GM19395 (cell line): ENCODE measurements around the gene SATB2.

Experiments
- ATAC-seq: cut with Tn5 transposase; IDR thresholded peaks from one replicate; pipeline ENCODE4 v1.9.1; 2021; ENCODE audit warnings: mild to moderate bottlenecking, moderate library complexity; ENCODE audit not compliant: unreplicated experiment

Gene SATB2

DNA sequence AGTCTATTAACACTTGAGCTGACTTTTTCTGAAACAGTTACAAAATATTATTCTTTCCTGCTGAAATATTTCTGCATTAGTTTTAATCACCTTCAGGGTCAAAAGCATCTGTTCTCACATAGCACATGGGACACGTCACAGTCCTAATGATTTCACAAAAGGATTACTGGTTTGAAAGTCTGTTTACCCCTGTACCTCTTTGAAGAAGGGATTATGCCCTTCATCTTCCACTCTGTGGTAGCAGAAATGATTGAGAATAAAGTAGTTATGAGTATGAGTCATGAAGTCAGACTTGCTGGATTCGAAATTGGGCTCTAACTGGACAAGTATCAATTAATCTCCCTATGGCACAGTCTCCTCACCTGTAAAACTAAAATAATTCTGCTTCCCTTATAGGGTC lies 121.2 kb downstream of the SATB2 start:
- no peak for ATAC-seq

DNA sequence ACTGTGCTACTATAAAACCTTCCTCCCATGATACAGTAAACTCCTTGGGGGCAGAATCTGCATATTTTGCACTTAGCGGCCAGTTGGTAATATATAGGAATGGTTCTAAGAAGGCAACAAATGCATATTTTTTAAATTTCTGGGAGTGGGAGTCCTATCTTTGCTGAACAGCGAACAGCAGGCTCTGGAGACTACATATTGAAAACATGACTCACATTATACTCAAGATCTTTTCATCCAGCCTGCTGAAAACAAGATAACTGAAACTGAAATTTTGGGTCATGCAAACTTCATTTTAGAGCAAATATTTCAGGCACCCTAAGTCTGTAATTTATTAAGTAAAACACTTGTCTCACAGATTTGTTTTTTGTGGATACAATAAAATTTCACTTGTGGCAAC lies 122.2 kb downstream of the SATB2 start:
- ATAC-seq, result no peak

DNA sequence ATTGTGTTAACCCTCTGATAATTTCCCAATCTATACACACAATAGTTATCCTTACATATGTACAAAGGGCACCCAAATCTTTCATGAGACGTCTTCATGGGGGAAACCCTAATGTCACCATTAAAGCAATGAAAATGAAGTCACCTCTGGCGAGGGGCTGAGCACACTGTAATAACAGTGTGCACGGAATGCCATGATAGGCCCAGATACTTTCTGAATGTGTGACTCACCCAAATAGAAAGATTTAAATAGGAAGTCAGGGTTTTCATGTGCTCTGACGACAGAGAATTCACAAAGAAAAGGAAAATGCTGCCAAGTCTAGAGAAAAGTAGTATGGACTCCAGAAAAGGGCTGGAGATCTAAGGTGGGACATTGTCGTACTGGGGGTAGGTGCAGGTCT lies 128.3 kb downstream of the SATB2 start:
- ATAC-seq, result no peak

DNA sequence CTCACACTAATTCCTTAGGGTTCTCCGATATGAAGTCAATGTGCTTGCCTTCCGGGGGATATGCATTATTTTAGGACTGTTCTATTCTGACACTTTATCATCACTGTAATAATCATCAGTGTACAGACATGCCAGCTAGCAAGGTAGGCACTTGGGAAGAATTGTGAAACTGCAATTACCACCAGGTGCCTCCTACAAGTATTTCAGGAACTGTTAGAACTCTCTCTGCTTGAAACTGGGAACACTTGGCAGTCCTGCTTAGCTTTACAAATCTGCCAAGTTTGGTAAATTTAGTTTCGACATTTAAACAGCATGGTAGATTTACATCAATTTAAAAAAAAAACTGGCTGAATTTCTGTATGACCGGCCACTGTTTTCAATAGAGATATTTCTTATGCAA lies 128.7 kb downstream of the SATB2 start:
- no peak for ATAC-seq

DNA sequence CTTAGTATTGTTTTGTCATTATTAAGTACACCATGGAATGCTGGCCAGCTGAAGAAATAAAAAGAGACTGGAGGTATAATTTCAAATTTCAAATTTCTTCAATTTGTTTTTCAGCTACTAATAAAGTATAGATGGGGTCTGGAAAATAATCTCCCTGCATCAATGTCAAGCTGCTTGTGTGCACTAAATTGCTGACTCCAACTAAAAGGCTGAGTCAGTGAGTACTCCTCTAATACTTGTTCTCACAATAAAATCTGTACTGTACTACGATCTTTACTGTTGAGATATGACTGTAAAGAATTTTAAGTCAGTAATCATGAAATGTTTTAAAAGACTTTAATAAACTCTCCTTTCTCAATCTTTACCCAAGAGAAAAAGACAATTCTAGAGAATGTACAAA lies 131.9 kb downstream of the SATB2 start:
- ATAC-seq, result no peak

DNA sequence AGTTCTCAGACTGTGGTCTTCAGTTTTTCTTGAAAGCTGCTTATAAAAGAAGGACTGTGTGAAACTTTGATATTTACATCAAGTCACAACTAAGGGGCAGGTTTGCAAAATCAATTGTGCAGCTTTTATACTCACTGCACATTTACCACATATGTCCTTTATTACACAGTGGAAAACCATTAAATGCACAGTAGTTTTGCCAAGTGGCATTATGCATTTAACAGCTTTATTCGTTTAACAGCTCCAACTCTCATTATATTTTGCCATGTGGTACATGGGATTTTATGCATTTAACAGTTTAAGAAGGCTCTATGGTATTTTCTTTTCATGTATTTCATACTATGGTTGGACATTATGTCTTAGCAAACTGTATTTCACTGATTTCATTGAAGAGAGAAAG lies 135.6 kb downstream of the SATB2 start:
- no peak for ATAC-seq

DNA sequence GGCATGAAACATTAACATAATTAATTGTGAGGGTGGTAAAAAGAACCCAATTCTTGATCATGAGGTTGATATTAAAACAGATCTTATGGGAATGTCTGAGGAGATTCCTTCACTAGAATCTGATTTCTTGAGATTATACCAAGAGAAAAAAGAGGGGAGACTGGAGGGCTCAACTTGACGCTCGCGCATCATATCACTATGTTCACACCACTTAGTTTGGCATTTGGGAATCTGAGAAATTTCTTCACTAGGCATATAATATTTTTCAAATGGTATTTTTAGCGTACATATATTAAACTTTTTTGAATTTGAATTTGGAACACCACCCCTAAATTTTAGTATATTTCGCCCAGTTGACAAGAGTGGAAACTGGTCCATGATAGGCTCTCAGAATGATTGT lies 140.1 kb downstream of the SATB2 start:
- no peak for ATAC-seq

DNA sequence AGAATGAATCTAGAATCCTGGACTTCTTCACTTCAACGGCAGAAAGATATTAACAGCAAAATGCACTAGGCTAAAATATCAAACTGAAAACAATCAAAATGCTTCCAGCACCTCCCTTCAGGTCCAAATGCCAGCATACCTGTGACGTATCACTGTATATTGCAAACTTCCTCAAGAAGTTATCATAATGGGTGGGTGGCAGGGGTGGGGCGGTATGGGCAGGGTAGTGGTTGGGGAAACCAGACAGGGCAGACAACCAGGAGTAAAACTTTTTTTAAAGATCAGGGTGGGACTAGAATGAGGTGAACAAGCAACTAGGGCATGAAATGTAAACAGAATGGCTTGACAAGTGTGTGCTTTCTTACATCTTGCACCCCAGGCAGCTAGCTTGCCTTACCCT lies 140.9 kb downstream of the SATB2 start:
- no peak for ATAC-seq

DNA sequence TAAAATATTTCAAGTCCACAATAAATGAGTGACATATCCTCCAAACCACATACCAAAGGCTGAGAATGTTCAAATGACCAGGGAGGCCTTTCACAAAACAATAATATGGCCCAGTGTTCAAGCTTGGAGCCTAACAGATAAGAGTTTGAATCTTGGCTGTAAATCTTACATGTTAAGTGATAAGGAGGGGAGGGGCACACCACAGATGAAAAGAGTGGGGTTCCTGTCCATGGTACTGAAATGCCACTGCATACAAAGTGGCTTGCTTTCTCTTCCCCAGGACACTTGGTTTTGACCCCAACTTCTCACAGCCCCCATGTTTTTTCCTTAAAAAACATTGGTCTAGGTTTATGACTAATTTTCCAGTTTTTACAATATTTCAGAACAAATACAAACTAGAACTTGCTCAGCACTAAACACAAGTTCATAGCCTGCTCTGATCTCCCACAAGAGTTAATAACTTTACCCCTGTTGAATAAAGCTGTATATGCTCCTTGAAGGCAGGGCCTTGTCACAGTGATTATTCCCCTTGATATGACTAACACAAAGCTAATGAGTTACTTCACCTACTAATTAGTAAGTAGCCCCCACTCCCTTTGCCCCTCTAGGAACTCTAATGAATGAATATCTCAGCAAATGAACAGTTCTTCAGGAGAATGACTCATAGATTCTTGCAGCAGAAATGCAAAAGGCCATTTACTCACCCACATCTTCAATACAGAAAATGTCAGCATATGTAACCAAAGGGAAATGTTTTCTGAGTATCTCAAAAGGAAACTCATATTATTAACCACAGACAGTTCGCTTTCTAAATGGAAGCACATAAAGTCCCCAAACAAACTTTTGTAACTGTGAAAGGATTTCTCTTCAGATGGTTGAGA lies 142.2 kb downstream of the SATB2 start:
- no peak for ATAC-seq

DNA sequence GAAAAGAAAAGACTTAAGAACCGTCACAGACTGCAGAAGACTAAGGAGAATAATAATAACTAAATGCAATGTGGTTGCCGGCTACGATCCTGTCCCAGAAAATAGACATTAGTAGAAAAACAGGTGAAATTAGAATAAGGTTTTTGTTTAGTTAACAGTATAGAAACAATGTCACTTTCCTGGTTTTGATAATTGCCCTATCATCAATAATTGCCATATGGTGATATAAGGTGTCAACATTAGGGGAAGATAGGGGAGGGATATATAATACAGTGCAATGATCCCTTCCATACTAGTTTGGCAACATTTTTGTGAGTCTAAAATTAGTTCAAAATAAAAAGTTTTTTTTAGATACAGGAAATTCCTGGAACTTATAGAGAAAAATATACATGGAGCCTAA lies 144.8 kb downstream of the SATB2 start:
- no peak for ATAC-seq

DNA sequence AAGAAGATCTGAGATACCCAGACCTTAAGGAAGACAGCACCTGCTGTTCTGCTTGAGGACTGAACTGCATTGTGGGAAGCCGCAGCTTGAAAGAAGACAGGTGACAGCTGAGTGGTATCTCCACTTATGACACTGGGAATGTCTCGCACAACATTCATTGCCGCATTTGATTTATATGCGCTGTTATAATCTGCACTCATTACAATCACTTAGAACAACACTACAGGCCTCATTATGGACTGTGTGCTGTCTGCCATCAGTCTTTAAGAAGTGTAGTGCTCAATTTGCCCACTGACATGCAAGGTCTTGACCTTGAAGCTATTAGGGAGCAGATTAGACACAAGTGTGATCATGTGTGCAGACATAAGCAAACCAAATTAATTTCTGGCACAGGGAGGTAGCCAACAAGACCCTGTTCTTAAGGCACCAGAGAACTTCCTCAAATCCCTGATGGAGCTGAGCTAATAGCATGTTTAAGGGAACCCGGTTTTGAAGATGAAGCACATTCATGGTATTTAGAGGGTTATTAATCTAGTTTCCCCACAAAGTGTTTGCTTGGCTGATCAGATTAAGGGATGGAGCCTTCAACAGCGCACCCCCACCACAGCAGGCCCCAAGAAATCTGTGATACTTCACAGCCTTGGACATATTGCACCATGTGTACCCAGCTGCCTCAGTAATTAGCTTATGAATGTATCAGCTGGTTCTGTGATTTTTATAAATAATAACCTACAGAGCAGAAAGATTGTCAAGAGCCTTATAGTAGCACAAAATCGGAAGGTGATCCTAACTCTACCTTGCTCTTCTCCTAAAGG lies 146.8 kb downstream of the SATB2 start:
- no peak for ATAC-seq

DNA sequence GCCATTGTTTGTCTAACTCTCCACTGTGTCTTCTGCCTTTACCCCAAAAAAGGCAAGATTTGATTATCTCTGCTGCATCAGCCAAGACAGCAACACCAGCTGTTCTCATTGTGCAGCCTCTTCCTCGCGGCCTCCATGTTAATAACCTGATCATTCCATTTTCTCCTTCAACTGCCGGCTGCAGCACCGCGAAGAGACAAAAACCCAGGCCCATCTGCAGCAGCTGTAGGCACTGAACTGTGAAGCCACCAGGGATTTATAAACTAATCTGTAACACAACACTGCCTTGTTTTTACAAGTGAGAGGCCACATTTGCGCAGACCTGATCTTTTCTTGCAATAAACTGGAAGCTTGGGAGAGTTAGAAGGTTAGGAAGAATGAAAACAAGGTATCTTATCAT lies 147.8 kb downstream of the SATB2 start:
- ATAC-seq, result no peak

DNA sequence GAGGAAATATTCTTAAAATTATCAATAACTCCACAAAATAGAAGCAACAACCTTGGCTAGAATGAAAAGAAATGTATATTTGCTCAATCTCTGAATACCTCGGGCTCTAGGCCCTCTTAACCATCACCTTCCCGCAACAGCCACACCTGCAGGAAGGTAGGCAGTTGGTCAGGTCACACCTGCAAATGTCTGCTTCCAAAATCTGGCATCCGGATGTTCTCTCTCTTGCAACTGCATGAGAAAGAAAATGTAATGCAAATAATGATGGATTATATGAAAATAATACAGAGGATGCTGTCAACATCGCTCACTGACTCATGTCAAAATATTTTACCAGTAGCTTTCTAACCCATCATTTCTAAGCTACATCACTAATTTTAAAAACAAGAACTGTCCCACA lies 148.3 kb downstream of the SATB2 start:
- ATAC-seq, result no peak

DNA sequence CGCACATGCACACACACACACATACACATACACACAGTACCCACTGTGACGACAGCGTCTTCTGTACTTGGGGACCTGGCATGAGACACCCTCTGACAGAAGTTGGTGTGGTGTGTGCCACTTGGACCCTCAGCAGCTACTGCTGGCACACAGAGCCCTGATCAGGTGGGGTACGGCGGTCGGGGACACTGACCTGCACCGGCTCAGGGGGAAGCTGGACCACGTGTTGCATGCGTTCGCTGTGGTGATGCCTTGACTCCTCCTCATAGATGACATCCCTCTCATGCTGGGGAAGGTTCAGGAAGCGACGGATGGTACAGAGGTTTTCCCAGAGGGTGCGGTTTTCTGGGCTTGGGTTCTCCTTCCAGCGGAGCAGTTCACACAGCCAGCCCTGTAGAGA lies 149.2 kb downstream of the SATB2 start:
- no peak for ATAC-seq

DNA sequence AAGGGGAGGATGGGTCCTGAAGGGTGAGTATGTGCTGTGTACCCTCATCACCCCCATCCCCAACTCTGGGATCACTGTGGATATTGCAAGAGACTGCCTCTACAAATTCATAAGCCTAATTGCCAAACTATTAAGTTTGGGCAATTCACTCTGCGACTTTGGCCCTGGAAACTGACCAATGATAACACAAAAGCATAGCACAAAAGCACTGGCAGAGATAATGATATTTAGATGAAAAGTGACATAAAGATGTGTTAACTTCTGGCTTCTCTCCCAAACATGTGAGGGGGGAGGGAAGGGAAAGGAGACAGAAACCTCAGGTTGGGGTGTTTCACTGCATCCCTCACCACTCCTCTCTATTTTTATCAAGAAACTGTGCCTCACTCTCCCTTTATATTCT lies 150.3 kb downstream of the SATB2 start:
- no peak for ATAC-seq

DNA sequence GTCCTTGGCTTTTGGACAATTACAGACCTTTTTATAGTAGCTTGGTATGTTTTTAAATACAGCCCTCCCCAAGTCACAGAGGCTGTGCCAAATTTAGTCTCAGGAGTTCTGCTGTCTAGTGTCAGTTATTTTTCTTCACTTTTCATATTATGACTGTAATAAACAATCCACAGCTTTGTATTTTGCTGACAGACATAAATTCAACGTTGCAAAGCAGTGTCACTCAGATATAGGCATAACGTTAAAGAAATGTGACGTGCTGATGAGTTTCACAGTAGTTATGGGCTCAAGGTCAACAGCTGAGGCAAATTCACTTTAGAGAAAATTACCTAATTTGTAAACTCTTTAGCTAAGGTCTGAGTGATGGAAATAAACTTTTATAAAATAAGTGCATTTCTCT lies 151.6 kb downstream of the SATB2 start:
- no peak for ATAC-seq

DNA sequence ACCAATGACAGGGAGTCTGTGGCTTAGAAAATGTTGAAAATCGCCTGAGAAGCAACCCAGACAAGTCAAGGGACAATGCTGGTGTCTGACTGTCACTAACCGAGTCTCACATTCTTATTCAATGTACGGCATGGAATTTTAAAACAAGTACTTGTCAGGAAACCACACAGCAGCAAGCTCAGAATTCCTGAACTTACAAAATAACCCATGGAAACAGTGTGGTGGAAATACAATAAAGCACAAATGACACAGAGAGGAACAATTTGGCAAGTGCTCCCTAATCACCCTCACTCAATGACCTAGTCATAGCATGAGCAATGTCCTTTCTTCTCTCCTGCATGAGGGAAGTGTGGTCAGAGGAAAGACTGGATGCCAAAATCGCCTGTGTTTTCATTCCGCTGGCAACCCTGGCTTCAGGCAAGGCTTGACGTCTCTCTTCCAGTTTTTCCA lies 154.0 kb downstream of the SATB2 start:
- no peak for ATAC-seq

DNA sequence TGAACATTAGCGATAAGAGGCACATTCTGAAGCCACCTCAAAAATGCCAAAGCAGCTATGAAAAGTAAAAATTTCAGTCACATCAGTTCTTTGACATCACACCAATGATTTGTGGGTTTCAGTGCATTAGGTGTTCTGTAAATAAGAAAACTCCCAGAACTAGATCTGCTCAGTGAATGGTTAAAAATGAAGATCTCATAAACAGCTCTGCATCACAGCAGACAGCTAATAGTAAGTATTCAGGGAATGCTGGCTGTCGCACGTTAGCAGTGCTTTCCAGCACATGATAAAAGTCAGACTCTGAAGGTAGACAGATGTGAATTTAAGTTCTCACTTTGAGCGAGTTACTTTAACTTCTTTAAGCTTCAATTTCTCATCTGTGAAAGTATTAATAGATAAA lies 154.9 kb downstream of the SATB2 start:
- ATAC-seq, result no peak

DNA sequence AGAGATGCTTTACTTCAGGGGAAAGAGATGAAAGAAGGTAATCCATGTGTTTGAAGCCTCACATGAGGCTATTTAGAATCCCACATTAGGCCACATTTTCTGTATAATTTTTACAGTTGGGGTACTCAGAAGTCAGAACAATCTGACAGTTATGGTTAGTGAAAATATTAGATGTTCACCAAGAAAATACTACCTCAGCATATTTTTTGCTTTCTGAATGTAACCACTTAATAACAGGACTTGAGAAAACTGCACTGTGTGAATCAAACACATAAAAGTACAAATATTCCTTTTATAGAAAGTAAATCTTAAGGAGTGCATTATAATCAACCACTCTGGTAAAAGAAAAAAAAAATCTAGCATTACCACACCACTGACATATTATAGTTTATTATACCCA lies 169.3 kb downstream of the SATB2 start:
- ATAC-seq, result no peak

DNA sequence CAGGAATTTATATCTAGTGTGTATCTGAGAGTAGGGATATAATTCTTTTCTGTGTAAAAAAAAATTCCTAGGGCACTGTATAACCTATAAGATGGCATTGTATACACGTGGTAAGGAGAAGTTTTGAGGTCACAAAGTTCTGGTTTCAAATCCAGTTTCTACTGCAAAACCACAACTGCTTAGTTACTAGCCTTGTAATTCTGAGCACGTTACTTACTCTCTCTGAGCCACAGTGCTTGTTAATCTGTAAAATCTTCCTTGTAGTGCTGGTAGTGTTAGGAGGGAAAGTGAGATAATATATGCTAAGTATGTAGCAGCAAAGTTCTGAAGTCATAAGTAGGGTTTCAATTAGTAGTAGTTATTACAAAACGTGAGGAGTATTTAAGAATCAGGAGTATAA lies 175.4 kb downstream of the SATB2 start:
- ATAC-seq, result no peak

DNA sequence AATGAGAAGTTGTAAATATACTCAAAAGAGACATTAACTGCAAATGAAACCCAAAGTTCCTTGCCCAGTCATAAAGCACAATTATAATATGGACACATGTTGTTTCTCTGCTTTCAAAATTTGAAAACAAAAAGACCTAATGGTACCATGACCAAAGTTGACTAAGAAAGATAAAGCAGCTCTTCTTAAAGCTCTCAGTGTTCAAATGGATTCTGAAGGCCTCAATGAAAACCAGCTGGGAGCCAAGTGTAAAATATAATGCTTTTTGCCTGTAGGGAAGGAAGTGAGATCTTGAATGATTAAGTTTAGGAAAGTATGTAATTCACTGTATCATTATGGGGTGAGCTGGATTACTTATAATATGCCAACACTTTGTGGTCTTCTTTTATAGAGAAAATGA lies 178.6 kb downstream of the SATB2 start:
- no peak for ATAC-seq

DNA sequence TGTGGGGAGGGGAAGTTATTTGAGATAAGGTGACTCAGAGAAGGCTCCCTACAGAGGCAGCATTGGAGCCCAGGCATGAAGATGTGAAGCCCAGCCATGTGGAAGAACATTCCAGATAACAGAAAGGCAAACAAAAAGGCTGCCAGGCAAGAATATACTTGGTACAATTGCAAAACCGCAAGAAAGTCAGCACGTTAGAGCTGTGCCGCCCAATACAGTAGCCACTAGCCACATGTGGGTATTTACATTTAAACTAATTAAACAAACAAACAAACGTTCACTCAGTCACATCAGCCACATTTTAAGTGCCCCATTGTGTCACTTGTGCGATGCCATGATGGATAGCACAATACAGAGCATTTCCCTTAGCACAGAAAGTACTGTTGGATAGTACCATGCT lies 179.6 kb downstream of the SATB2 start:
- no peak for ATAC-seq
